K562 (cell line): ENCODE measurements around the gene MCHR2. TPM values are rescaled to one million over a fixed set of nuclear protein-coding genes. Genes with fewer than 3 reads are reported as not detected.

Experiments used
- polyA plus RNA-seq, 8 experiments: library from polyadenylated mRNA; depleted of rRNA in 4 of 8; stranded (reverse) in 5 of 8; unstranded in 3 of 8; fragments of >200 nt; fragmentation: Nextera tagmentation in 2 of 8; fragmentation: Illumina TruSeq in 1 of 8; extraction: Ambion mirVana in 2 of 8; extraction: Trizol in 1 of 8; gene quantifications; 2 replicates each; pipeline versions ENCODE4 v1.2.1 to v1.2.3, GENCODE V29; 2011 to 2014; ENCODE audit warnings: inconsistent platforms in 1 of 8, missing spikeins in 1 of 8
- total RNA-seq, 7 experiments: library from RNA; depleted of rRNA in 6 of 7; stranded (reverse); fragments of >200 nt in 6 of 7; fragmentation: Illumina TruSeq in 2 of 7; extraction: Trizol in 2 of 7; gene quantifications; 2 replicates each; pipeline versions ENCODE4 v1.2.1 to v1.2.3, GENCODE V29; 2011 to 2021; ENCODE audit warnings: low replicate concordance in 1 of 7
- TF ChIP-seq, protein P1 (sequence below), 2 experiments: fragments of 450-650 bp; formaldehyde crosslinking in 1 of 2; IDR thresholded peaks; 2 replicates each; pipeline versions ENCODE4 v1.4.0 to v1.6.1; 2014 to 2020; ENCODE audit warnings: mild to moderate bottlenecking in 2 of 2, borderline replicate concordance in 1 of 2, low read depth in 1 of 2

The MCHR2 gene
- total and polyA plus RNA-seq, 9 of the 15 experiments (the other 6 are each of a cell fraction or from before 2014, with no cell fraction given) = not detected

DNA sequence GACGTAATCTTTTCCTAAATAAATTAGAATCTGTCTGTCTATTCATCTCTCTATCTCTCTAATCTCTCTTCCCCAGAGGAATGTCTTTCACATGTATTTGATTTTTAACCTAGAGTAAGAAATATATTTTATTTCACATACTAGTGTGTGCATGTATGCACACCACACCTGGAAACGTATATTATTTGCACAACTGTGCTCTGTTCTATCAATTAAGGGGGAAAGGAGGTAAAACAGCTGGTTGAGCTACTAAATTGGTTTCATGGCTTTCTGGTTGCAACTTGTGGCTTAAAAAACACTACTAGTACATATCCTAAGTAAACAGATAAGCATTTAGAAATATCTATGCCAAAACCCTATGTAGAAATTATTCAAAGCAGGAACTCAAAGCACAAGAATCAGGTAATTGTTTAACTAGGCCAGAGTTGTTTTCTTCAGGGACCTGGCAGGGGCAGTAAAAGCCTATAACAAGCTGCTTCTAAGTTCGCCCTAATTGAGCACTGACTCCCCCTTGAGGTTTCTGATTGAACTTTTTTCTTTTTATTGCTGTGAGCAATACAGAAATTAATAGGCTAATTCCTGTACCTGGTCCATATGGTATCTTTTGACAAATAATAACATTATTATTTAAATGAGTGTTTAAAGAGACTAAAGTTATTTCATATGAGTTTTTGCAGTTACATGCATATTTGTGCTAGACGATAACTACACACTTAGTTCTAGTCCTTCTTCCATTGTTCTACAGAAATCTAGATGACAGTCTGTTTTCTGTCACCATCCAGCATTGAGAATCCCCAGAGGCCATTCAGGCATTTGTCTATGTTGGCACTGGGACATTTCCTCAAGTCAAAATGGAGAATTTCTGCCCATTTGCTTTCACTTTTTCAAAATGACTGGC, 88.6 kb downstream of the MCHR2 start (continued):
- TF ChIP-seq, protein P1, sequence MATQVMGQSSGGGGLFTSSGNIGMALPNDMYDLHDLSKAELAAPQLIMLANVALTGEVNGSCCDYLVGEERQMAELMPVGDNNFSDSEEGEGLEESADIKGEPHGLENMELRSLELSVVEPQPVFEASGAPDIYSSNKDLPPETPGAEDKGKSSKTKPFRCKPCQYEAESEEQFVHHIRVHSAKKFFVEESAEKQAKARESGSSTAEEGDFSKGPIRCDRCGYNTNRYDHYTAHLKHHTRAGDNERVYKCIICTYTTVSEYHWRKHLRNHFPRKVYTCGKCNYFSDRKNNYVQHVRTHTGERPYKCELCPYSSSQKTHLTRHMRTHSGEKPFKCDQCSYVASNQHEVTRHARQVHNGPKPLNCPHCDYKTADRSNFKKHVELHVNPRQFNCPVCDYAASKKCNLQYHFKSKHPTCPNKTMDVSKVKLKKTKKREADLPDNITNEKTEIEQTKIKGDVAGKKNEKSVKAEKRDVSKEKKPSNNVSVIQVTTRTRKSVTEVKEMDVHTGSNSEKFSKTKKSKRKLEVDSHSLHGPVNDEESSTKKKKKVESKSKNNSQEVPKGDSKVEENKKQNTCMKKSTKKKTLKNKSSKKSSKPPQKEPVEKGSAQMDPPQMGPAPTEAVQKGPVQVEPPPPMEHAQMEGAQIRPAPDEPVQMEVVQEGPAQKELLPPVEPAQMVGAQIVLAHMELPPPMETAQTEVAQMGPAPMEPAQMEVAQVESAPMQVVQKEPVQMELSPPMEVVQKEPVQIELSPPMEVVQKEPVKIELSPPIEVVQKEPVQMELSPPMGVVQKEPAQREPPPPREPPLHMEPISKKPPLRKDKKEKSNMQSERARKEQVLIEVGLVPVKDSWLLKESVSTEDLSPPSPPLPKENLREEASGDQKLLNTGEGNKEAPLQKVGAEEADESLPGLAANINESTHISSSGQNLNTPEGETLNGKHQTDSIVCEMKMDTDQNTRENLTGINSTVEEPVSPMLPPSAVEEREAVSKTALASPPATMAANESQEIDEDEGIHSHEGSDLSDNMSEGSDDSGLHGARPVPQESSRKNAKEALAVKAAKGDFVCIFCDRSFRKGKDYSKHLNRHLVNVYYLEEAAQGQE (IDR thresholded peaks at IDR 0.05; ENCODE audit: borderline replicate concordance) = peak; percentile 14; the same call in 1 of the 2 replicates
- TF ChIP-seq, protein P1 (CRISPR knock-in tag; IDR thresholded peaks at IDR 0.05; ENCODE audit: low read depth) = no peak
